Hepatocyte (in vitro differentiated cells): ENCODE measurements around the gene HOXB13. TPM values are rescaled to one million over a fixed set of nuclear protein-coding genes. Genes with fewer than 3 reads are reported as not detected.

Experiments
- DNase-seq: peaks from one replicate; pipeline ENCODE4 v3.0.0-alpha.2; 2016; ENCODE audit warnings: low spot score
- H2AFZ ChIP-seq: fragments of 200-600 bp; sonication (generic); 2 replicates; pipeline ENCODE4 v1.6.0; 2016; ENCODE audit warnings: antibody characterized with exemption, mild to moderate bottlenecking
- H3K27ac ChIP-seq: fragments of 200-600 bp; sonication (generic); 2 replicates; pipeline ENCODE4 v1.5.1; 2016; ENCODE audit warnings: mild to moderate bottlenecking
- H3K27me3 ChIP-seq: fragments of 200-600 bp; sonication (generic); 2 replicates; pipeline ENCODE4 v1.6.1; 2016
- H3K36me3 ChIP-seq: fragments of 200-600 bp; sonication (generic); replicated peaks from 2 replicates; pipeline ENCODE4 v1.5.1; 2016; ENCODE audit warnings: low read depth; ENCODE audit not compliant: insufficient read depth
- H3K4me1 ChIP-seq: fragments of 200-600 bp; sonication (generic); 2 replicates; pipeline ENCODE4 v1.5.1; 2016; ENCODE audit warnings: mild to moderate bottlenecking, moderate library complexity; ENCODE audit not compliant: insufficient read depth
- H3K4me2 ChIP-seq: fragments of 200-600 bp; sonication (generic); 2 replicates; pipeline ENCODE4 v1.6.0; 2016
- H3K4me3 ChIP-seq: fragments of 200-600 bp; sonication (generic); 2 replicates; pipeline ENCODE4 v1.5.1; 2016; ENCODE audit warnings: mild to moderate bottlenecking
- H3K79me2 ChIP-seq: fragments of 200-600 bp; sonication (generic); 2 replicates; pipeline ENCODE4 v1.6.0; 2017; ENCODE audit warnings: mild to moderate bottlenecking
- H3K9me2 ChIP-seq: fragments of 200-600 bp; sonication (generic); replicated peaks from 2 replicates; pipeline ENCODE4 v1.6.0; 2017; ENCODE audit warnings: mild to moderate bottlenecking; ENCODE audit not compliant: insufficient read depth
- H3K9me3 ChIP-seq: fragments of 200-600 bp; sonication (generic); 2 replicates; pipeline ENCODE4 v1.5.1; 2016; ENCODE audit warnings: low read depth, mild to moderate bottlenecking
- H4K20me1 ChIP-seq: fragments of 200-600 bp; sonication (generic); 2 replicates; pipeline ENCODE4 v1.6.0; 2016; ENCODE audit warnings: mild to moderate bottlenecking; ENCODE audit not compliant: insufficient read depth, poor library complexity, severe bottlenecking
- CTCF ChIP-seq: fragments of 200-600 bp; sonication (generic); IDR thresholded peaks from 2 replicates; pipeline ENCODE4 v1.5.1; 2016; ENCODE audit warnings: antibody characterized with exemption, mild to moderate bottlenecking; ENCODE audit not compliant: poor library complexity
- EZH2 ChIP-seq: fragments of 200-600 bp; sonication (generic); IDR thresholded peaks from 2 replicates; pipeline ENCODE4 v1.6.1; 2016; ENCODE audit warnings: antibody characterized with exemption, mild to moderate bottlenecking, borderline replicate concordance
- EZH2phosphoT487 ChIP-seq: fragments of 200-600 bp; sonication (generic); IDR thresholded peaks from one replicate; pipeline ENCODE4 v1.6.1; 2018; ENCODE audit warnings: antibody characterized with exemption, mild to moderate bottlenecking, low read depth, moderate library complexity; ENCODE audit not compliant: unreplicated experiment, severe bottlenecking
- WGBS: methylation state at CpG from one replicate; pipeline ENCODE4 v1.1.6; 2016; ENCODE audit warnings: low lambda C conversion rate; ENCODE audit errors: missing lambda C conversion rate; 5-methylcytosine and 5-hydroxymethylcytosine counted together
- microRNA counts: library from miRNA; unstranded; fragments of <30 nt; microRNA quantifications from one replicate; lab custom pipeline; 2017
- microRNA-seq: library from miRNA; unstranded; fragments of <30 nt; microRNA quantifications from one replicate; pipeline ENCODE4, GENCODE V29; 2017
- polyA plus RNA-seq: library from polyadenylated mRNA; unstranded; fragments of >200 nt; fragmentation: Nextera tagmentation; extraction: Ambion mirVana; gene quantifications from 2 replicates; pipeline ENCODE4 v1.2.1, GENCODE V29; 2016
- small RNA-seq: library from RNA; depleted of rRNA; stranded (forward); fragments of <200 nt; gene quantifications from one replicate; pipeline ENCODE3, GENCODE V24; 2014
- total RNA-seq: library from RNA; depleted of rRNA; stranded (reverse); fragments of >200 nt; gene quantifications from 2 replicates; pipeline ENCODE4 v1.2.3, GENCODE V29; 2014

The HOXB13 gene
- total and polyA plus RNA-seq, 2 experiments from 2014 or later: 0.13 to 0.28 TPM

GRCh38 chr17:48676963-48677558, 51.5 kb downstream of the HOXB13 start:
- Histone ChIP-seq H3K9me3 (no peaks in the 10 kb centered on the region), H3K79me2 (no peaks in the 10 kb centered on the region), H2AFZ (no peak overlapping the region), H3K36me3 (no peaks in the 10 kb centered on the region), H3K27ac (no peak overlapping the region), H3K4me2 (no peak overlapping the region), H3K4me3 (no peak overlapping the region), H4K20me1 (no peaks in the 10 kb centered on the region), H3K27me3 (peaks cover 57% of the 10 kb centered on the region), H3K9me2 (no peaks in the 10 kb centered on the region), H3K4me1 (no peaks in the 10 kb centered on the region)
- 82% methylated on average over 6 of the region's 6 CpGs for WGBS
- no peak for DNase-seq
- no peak for TF ChIP-seq EZH2phosphoT487
- no peak for TF ChIP-seq EZH2
- TF ChIP-seq CTCF: no peak

MicroRNAs encoded within 50 kb of the gene (microRNA counts, 767-probe panel; counts per million panel counts)
- not detected for microRNA hsa-miR-3185 (lab: Ali Mortazavi, UCI)

Small RNA genes within 50 kb of the gene (microRNA-seq; reads per million reads assigned to microRNA genes)
- not detected for gene MIR3185

Small RNA genes within 50 kb of the gene (small RNA-seq; reads per million reads assigned to genes)
- not detected for gene AC091179.2
- not detected for gene COX6B1P2
- gene MIR3185: not detected
- gene RF02132: not detected
- not detected for gene RF02133
- gene RN7SL125P: not detected

Other genes starting within 250 kb of the HOXB13 start
- gene HOXB1, start 197.7 kb downstream of the HOXB13 start, total RNA-seq: not detected in 2 replicates
- not detected in 2 replicates for gene HOXB1, start 197.7 kb downstream of the HOXB13 start, polyA plus RNA-seq
- 5.6 and 6.7 TPM in 2 replicates for gene HOXB2, start 183.6 kb downstream of the HOXB13 start, total RNA-seq
- gene HOXB2, start 183.6 kb downstream of the HOXB13 start, polyA plus RNA-seq: 20.7 and 29.9 TPM in 2 replicates
- gene HOXB4, start 150.4 kb downstream of the HOXB13 start, total RNA-seq: 1.4 and 2.2 TPM in 2 replicates
- 1.8 and 2.0 TPM in 2 replicates for gene HOXB4, start 150.4 kb downstream of the HOXB13 start, polyA plus RNA-seq
- gene HOXB3, start 138.5 kb downstream of the HOXB13 start, total RNA-seq: 1.8 and 5.9 TPM in 2 replicates
- gene HOXB3, start 138.5 kb downstream of the HOXB13 start, polyA plus RNA-seq: 1.8 and 4.0 TPM in 2 replicates
- gene HOXB5, start 135.0 kb downstream of the HOXB13 start, total RNA-seq: 0.27 and 0.36 TPM in 2 replicates
- 3.3 and 4.4 TPM in 2 replicates for gene HOXB5, start 135.0 kb downstream of the HOXB13 start, polyA plus RNA-seq
- gene HOXB6, start 123.8 kb downstream of the HOXB13 start, total RNA-seq: 4.1 and 4.8 TPM in 2 replicates
- gene HOXB6, start 123.8 kb downstream of the HOXB13 start, polyA plus RNA-seq: 7.7 and 12.9 TPM in 2 replicates
- 4.1 and 6.7 TPM in 2 replicates for gene HOXB7, start 117.7 kb downstream of the HOXB13 start, total RNA-seq
- gene HOXB7, start 117.7 kb downstream of the HOXB13 start, polyA plus RNA-seq: 13.7 and 15.9 TPM in 2 replicates
- 0.57 and 1.6 TPM in 2 replicates for gene HOXB8, start 113.5 kb downstream of the HOXB13 start, total RNA-seq
- 0.31 and 1.3 TPM in 2 replicates for gene HOXB8, start 113.5 kb downstream of the HOXB13 start, polyA plus RNA-seq
- gene HOXB9, start 102.4 kb downstream of the HOXB13 start, total RNA-seq: 1.5 and 2.1 TPM in 2 replicates
- gene HOXB9, start 102.4 kb downstream of the HOXB13 start, polyA plus RNA-seq: 0.73 and 2.5 TPM in 2 replicates
- not detected in 2 replicates for gene PRAC1, start 6.2 kb downstream of the HOXB13 start, total RNA-seq
- gene PRAC1, start 6.2 kb downstream of the HOXB13 start, polyA plus RNA-seq: not detected in 2 replicates
- gene PRAC2, start 5.6 kb downstream of the HOXB13 start, total RNA-seq: not detected in 2 replicates
- 1.5 TPM in 1 of 2 replicates, not detected in the other for gene PRAC2, start 5.6 kb downstream of the HOXB13 start, polyA plus RNA-seq
- 0.28 and 0.30 TPM in 2 replicates for gene TTLL6, start 88.5 kb upstream of the HOXB13 start, total RNA-seq
- gene TTLL6, start 88.5 kb upstream of the HOXB13 start, polyA plus RNA-seq: not detected in 2 replicates
- 68.8 and 76.3 TPM in 2 replicates for gene CALCOCO2, start 102.3 kb upstream of the HOXB13 start, total RNA-seq
- gene CALCOCO2, start 102.3 kb upstream of the HOXB13 start, polyA plus RNA-seq: 63.4 and 79.2 TPM in 2 replicates
- 91.6 and 107 TPM in 2 replicates for gene ATP5MC1, start 164.0 kb upstream of the HOXB13 start, total RNA-seq
- gene ATP5MC1, start 164.0 kb upstream of the HOXB13 start, polyA plus RNA-seq: 197 and 223 TPM in 2 replicates
- 62.3 and 63.3 TPM in 2 replicates for gene UBE2Z, start 179.7 kb upstream of the HOXB13 start, total RNA-seq
- 66.7 and 73.7 TPM in 2 replicates for gene UBE2Z, start 179.7 kb upstream of the HOXB13 start, polyA plus RNA-seq
- 91.5 and 101 TPM in 2 replicates for gene SNF8, start 216.1 kb upstream of the HOXB13 start, total RNA-seq
- gene SNF8, start 216.1 kb upstream of the HOXB13 start, polyA plus RNA-seq: 195 and 227 TPM in 2 replicates
- not detected in 2 replicates for gene GIP, start 239.8 kb upstream of the HOXB13 start, total RNA-seq
- 2.3 TPM in 2 replicates for gene GIP, start 239.8 kb upstream of the HOXB13 start, polyA plus RNA-seq